ENCODE results near the gene COL27A1.

The COL27A1 gene

DNA sequence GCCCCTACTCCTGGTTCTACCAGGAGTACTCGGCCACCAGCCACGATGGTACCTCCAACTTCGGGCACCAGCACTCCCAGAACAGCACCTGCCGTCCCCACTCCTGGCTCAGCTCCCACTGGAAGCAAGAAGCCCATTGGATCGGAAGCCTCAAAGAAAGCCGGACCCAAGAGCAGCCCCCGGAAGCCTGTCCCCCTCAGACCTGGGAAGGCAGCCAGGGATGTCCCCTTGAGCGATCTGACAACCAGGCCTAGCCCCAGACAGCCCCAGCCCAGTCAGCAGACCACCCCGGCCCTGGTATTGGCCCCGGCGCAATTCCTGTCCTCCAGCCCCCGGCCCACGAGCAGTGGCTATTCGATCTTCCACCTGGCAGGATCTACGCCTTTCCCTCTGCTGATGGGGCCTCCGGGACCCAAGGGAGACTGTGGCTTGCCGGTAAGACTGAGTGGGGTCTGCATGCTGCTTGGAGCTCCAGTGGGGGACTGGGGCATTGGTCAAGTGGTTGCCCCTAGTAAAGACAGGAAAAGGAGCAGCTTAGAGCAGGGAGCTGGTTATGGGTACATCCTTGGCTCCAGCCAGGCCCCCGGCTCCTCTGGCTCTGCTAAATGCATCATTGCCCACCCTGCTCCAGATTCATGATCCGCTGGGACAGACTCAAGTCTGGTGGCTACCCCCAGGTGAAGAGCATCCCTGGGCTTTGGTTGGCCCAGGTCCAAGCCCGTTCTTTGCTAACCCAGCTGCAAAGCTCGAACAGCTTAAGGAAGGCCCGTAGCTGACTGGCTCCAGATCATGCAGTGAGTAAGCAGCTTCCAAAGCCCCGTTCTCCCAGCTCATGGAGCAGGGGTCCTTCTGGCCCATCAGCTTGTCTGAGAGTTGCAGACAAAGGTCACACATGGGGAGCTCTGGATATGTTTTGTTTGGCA, 14.0 kb downstream of the COL27A1 start:
- peak; percentile 78 for DNase-seq

DNA sequence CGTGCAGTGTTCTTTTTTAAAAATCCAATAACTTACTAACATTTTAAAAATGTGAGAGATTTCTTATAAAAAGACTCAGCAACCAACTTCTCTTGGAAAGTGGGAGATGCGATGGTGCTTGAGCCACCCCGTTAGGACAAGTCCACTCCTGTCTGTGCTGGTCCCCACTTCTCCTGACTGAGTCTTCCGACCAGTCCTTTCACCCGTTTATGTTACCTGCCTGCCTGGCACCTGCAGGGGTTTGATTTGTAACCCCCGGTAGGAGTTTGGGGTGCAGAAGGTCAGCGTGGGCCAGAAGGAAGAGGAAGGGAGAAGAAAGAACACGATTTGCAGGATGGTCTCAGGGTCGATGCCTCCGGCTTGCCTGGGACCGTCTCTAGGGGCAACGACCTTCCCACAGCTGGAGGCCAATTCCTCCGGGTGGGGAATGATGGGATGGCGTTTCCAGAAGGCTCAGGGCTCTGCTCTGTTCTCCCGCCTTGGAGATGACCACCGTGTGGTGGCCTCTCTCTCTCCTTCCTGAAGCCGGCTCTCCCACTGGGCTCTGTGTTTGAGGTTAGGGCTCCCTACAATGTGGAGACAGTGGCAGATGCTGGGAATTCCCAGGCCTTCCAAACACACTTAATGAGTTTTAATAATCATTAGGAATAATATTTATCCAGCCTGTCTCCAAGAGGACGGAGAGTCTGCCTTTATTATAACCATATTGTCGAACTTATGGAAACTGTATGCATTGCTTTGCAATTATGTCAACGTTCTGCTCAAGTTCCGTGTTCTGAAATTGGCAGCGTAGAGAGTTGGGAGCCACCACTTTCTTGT, 14.8 kb downstream of the COL27A1 start:
- DNase-seq: peak; percentile 74

- DNase-seq: peak; percentile 86
Measured at GRCh38 chr9:114170771-114171461, 15.6 kb downstream of the COL27A1 start.

GRCh38 chr9:114171500-114171899, 16.2 kb downstream of the COL27A1 start:
- DNase-seq: no peak

DNA sequence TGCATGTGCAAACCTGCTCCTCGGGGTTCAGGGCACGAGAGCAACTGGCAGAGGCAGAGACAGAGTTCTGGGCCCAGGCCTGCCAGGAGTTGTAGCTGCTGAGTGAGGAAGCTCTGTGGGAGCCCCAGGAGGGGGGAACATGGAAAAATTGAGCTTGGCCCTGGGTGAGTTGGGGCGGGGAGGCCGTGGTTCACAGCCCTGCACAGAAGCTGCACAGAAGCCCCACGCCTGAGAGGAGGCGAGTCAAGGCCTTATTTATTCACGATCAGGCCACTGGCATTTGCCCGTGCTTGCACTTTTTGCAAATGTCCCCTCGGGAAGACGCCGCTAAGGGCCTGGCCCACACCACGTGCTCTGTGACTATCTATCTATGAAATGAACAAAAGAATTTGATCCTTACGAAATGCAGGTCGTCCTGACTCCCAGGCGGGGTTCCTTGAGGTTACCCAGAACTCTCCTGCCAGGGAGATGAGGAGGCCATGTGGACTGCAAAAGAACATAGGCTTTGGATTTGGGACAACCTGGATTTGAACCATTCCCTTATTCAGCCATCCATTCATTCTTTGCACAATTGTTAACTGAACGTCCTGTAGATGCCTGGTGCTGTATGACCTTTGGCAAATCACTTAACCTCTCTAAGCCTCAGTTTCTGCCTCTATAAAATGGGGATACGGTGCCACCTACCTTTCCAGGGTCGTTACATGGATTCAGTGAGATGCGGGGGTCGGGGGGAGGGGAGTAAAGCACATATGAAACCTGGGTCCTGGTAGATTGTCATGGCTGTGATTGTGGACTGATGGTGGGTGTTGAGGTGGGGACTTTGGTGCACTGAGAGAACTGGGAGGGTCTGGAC, 17.9 kb downstream of the COL27A1 start:
- peak; percentile 86 for DNase-seq

- no peak for DNase-seq
Measured at GRCh38 chr9:114174557-114174875, 19.2 kb downstream of the COL27A1 start.

DNA sequence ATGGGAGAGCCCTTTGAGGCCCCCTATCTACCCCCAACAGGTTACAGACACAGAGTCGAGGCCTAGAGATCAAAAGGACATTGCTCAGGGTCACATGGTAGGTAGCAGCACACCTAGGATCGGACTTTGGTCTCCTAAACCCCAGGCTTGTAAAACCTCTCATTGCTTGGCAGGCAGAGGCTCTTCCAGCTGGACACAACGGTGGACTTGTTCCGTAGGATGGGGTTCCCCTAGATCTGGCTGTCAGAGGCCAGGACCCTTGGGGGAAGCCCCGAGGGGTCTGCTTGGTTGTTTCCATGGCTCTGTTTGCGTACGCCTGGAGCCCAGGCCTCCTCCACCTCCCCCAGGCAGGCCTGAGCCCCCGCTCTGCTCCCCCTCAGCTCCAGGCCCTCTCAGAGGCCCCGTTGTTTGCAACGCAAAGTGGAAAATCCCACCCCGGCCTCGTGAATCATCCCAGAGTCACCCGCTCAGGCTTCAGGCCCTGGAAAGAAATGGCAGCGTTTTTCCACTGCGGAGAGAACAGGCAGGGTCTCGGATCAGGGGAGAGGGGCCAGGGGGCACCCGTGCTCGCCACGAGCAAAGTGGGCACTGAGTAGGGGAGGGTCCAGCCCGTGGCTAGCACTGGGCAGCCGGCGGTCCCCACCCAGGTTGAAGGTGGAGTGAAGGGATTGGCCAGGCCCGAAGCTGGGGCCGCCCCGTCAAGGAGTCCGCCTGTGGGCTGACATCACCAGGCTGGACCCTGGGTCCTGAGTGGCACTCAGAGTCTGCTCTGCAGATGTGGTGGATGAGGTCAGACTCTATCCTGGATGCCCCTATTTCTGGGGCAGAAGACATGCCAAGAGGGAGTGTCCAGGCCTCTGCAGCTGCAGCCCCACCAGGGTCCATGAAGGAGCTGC, 19.8 kb downstream of the COL27A1 start:
- peak; percentile 85 for DNase-seq

- no peak for DNase-seq
Measured at GRCh38 chr9:114176624-114177291, 21.4 kb downstream of the COL27A1 start.

- no peak for DNase-seq
Measured at GRCh38 chr9:114177423-114178064, 22.2 kb downstream of the COL27A1 start.

- DNase-seq: no peak
Measured at GRCh38 chr9:114178076-114178475, 22.7 kb downstream of the COL27A1 start.

GRCh38 chr9:114178756-114179450, 23.6 kb downstream of the COL27A1 start:
- DNase-seq: no peak

GRCh38 chr9:114179516-114179915, 24.2 kb downstream of the COL27A1 start:
- DNase-seq: no peak

DNA sequence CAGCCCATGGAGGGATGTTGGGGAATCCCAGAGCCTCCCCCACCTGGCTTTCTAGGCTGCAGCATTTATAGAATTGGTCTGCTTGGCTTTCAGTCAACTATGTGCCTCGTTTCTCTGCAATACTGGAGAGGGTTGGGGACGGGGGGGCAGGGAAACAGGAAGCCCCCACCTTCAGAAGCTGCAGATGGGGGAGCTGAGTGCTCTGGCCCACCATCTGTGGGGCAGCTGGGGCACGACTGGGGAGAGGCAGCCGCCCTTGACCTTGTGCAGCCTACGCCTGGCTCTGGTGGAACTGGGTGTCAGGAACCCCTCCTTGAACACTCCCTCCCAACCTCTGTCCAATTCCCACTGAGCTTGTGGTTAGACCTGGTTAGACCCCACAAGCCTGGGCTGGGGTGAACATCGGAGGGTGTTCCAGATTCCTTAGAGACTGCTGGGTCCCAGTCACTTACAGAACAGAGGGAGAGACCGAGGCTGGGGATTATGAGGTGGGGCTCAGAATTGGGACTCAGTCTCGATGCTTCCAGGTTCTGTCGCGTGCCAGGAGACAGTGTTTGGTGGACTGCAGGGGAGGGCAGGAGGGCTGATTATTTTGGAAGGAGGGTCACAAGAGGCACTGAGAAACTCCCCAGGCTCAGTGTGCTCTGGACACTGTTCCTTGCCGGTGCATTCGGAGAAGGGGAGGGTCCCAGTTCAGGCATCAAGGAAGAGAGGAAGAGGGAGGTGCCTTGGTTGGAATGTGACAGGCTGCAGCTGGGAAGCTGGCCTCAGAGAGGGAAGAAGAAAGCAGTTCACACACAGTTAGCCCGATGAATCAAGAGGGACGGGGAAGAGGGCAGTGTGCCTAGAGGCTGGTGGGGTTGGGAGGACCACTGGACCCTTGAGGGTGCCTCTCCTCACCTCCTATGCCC, 25.6 kb downstream of the COL27A1 start:
- DNase-seq: peak; percentile 74

- DNase-seq: no peak
Measured at GRCh38 chr9:114181607-114182409, 26.5 kb downstream of the COL27A1 start.

DNA sequence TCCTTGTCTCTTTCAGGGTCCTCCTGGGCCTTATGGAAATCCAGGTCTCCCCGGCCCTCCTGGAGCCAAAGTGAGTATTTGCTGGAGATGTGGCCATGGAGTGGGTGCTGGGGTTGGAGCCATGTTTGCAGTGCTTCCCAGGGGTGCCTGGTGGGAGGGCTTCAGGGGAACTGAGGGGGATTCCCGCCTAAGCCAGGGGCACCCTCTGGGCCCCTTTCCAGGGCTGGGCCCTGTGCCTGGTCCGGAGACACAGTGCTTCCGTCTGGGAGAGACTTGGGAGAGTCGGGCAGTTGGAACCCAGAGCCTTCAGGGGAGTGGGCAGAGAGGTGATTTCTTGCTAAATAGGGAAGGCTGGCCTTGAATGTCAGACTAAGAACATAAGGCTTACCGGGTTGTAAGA, 27.7 kb downstream of the COL27A1 start:
- DNase-seq: no peak

GRCh38 chr9:114184071-114184470, 28.7 kb downstream of the COL27A1 start:
- no peak for DNase-seq

DNA sequence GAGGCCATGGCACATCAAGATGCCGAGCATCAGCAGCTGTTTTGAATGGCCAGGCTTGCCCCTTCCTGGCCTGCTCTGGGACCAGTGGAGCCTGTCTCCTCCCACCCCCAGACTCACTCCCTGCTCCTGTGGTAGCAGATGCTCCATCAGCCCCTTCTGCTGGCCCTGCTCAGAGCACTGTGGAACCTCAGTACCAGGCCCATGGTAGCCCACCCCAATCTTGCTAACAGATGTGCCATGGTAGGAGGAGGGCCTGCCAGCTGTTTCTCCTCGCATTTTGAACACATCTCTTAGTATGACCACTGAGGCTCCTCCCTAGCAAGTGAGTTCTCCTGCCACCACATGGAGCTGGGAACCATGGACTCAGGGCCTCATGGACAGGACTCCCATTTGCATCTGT, 29.5 kb downstream of the COL27A1 start:
- DNase-seq: no peak

All from femur (tissue), 1 donor.